SK-N-SH (cell line): ENCODE data around the gene KYAT1. TPM values are rescaled to one million over a fixed set of nuclear protein-coding genes. Genes with fewer than 3 reads are reported as not detected.

Experiments
- CTCF ChIA-PET: fragments of 300-600, 350-600 bp; formaldehyde crosslinking; extraction: SDS; loops from one replicate; lab custom pipeline; 2021; lab: Yijun Ruan, JAX
- POLR2A ChIA-PET: fragments of 350-600 bp; sonication (Branson Sonifier 250); formaldehyde crosslinking; extraction: SDS; loops from one replicate; lab custom pipeline; 2020; ENCODE audit warnings: antibody characterized with exemption, inconsistent platforms; lab: Yijun Ruan, JAX
- DNase-seq: peaks from one replicate; pipeline ENCODE4 v3.0.0; 2012
- H2AFZ ChIP-seq: fragments of 200-600 bp; sonication (generic); 2 replicates; pipeline ENCODE4 v1.8.1; 2016; ENCODE audit warnings: antibody characterized with exemption, mild to moderate bottlenecking, low read depth
- H3F3A ChIP-seq: fragments of 200-600 bp; sonication (generic); replicated peaks from 2 replicates; pipeline ENCODE3; 2016; ENCODE audit warnings: antibody characterized with exemption, mild to moderate bottlenecking; ENCODE audit not compliant: insufficient read depth
- H3K27ac ChIP-seq, 2 experiments: fragments of 200-500 bp in 1 of 2; fragments of 200-600 bp in 1 of 2; sonication (Bioruptor generic) in 1 of 2; sonication (generic), shearing (Covaris generic) in 1 of 2; 2 replicates each; pipeline versions ENCODE4 v1.5.1 to v1.6.1; 2014 to 2016; ENCODE audit warnings: low read depth in 2 of 2, inconsistent platforms in 1 of 2, low read length in 1 of 2, mild to moderate bottlenecking in 1 of 2, mixed read lengths in 1 of 2
- H3K27me3 ChIP-seq: fragments of 200-600 bp; sonication (generic), shearing (Covaris generic); 2 replicates; pipeline ENCODE4 v1.6.1; 2016; ENCODE audit warnings: mixed run types; ENCODE audit not compliant: insufficient read depth
- H3K36me3 ChIP-seq, 2 experiments: fragments of 200-500 bp in 1 of 2; fragments of 200-600 bp in 1 of 2; sonication (Bioruptor generic) in 1 of 2; sonication (generic) in 1 of 2; replicated peaks in 1 of 2; 2 replicates each; pipeline versions ENCODE3 to v1.5.1; 2014 to 2016; ENCODE audit warnings: low read length in 1 of 2, mild to moderate bottlenecking in 1 of 2; ENCODE audit not compliant: insufficient read depth in 2 of 2, control insufficient read depth in 1 of 2
- H3K4me1 ChIP-seq, 2 experiments: fragments of 200-500 bp in 1 of 2; fragments of 200-600 bp in 1 of 2; sonication (Bioruptor generic) in 1 of 2; sonication (generic), shearing (Covaris generic) in 1 of 2; 2 replicates each; pipeline versions ENCODE4 v1.5.1 to v1.6.1; 2014 to 2016; ENCODE audit warnings: low read depth in 1 of 2, low read length in 1 of 2, mixed run types in 1 of 2; ENCODE audit not compliant: insufficient read depth in 2 of 2, control insufficient read depth in 1 of 2
- H3K4me2 ChIP-seq: fragments of 200-600 bp; sonication (generic), shearing (Covaris generic); 2 replicates; pipeline ENCODE4 v1.6.1; 2017; ENCODE audit warnings: mixed run types
- H3K4me3 ChIP-seq, 2 experiments: fragments of 200-500 bp in 1 of 2; fragments of 200-600 bp in 1 of 2; sonication (Bioruptor generic) in 1 of 2; sonication (generic), shearing (Covaris generic) in 1 of 2; 2 replicates each; pipeline versions ENCODE4 v1.5.1 to v1.8.1; 2014 to 2016; ENCODE audit warnings: low read depth in 2 of 2, inconsistent platforms in 1 of 2, low read length in 1 of 2, mild to moderate bottlenecking in 1 of 2, mixed read lengths in 1 of 2, moderate library complexity in 1 of 2
- H3K79me2 ChIP-seq: fragments of 200-600 bp; sonication (generic); 2 replicates; pipeline ENCODE4 v1.8.1; 2017; ENCODE audit warnings: mild to moderate bottlenecking; ENCODE audit not compliant: insufficient read depth
- H3K9ac ChIP-seq: fragments of 200-600 bp; sonication (generic); 2 replicates; pipeline ENCODE4 v1.6.1; 2017; ENCODE audit warnings: mixed run types
- H3K9me2 ChIP-seq: fragments of 200-600 bp; sonication (generic); 2 replicates; pipeline ENCODE4 v1.6.1; 2017; ENCODE audit warnings: mixed run types
- H3K9me3 ChIP-seq: fragments of 200-600 bp; sonication (generic); 2 replicates; pipeline ENCODE4 v1.6.1; 2017; ENCODE audit warnings: mixed run types, mild to moderate bottlenecking, moderate library complexity
- H4K20me1 ChIP-seq: fragments of 200-600 bp; sonication (generic); 2 replicates; pipeline ENCODE4 v1.6.1; 2017; ENCODE audit warnings: mild to moderate bottlenecking, mixed run types; ENCODE audit not compliant: insufficient read depth
- ELF1 ChIP-seq: IDR thresholded peaks from 2 replicates; pipeline ENCODE4 v1.4.0; 2012
- EP300 ChIP-seq, 2 experiments: IDR thresholded peaks; 2 replicates each; pipeline versions ENCODE4 v1.4.0 to v1.6.1; 2012; ENCODE audit warnings: borderline replicate concordance in 1 of 2, low read depth in 1 of 2, low read length in 1 of 2
- FOXM1 ChIP-seq: IDR thresholded peaks from 2 replicates; pipeline ENCODE4 v1.4.0; 2012; ENCODE audit warnings: low read depth, mild to moderate bottlenecking
- GATA2 ChIP-seq: sonication (generic); formaldehyde crosslinking; IDR thresholded peaks from 2 replicates; pipeline ENCODE4 v1.5.0; 2020; ENCODE audit warnings: mild to moderate bottlenecking, missing genetic modification reagents
- JUND ChIP-seq: IDR thresholded peaks from 2 replicates; pipeline ENCODE4 v1.4.0; 2012
- MEF2A ChIP-seq: IDR thresholded peaks from 2 replicates; pipeline ENCODE4 v1.4.0; 2012; ENCODE audit warnings: low read depth, borderline replicate concordance
- NFIC ChIP-seq: IDR thresholded peaks from 2 replicates; pipeline ENCODE4 v1.4.0; 2012; ENCODE audit warnings: borderline replicate concordance
- NRF1 ChIP-seq: IDR thresholded peaks from 2 replicates; pipeline ENCODE4 v1.6.1; 2012; ENCODE audit warnings: low read depth, mild to moderate bottlenecking, low read length
- POLR2AphosphoS5 ChIP-seq: IDR thresholded peaks from 2 replicates; pipeline ENCODE4 v1.6.1; 2012; ENCODE audit warnings: low read depth, low read length
- RAD21 ChIP-seq: IDR thresholded peaks from 2 replicates; pipeline ENCODE4 v1.6.1; 2012; ENCODE audit warnings: mild to moderate bottlenecking, low read length
- RCOR1 ChIP-seq: fragments of 150-350 bp; IDR thresholded peaks from 2 replicates; pipeline ENCODE4 v1.6.1; 2017; ENCODE audit warnings: antibody characterized with exemption, low read length
- TEAD4 ChIP-seq: IDR thresholded peaks from 2 replicates; pipeline ENCODE4 v1.4.0; 2012; ENCODE audit warnings: mild to moderate bottlenecking, borderline replicate concordance; ENCODE audit not compliant: insufficient read depth
- WGBS: methylation state at CpG from one replicate; pipeline ENCODE4 v1.1.6; 2017; ENCODE audit warnings: low lambda C conversion rate; 5-methylcytosine and 5-hydroxymethylcytosine counted together
- polyA plus RNA-seq, 3 experiments: library from polyadenylated mRNA; depleted of rRNA; stranded (reverse); fragments of >200 nt; gene quantifications; 2 replicates each; pipeline ENCODE4 v1.2.3, GENCODE V29; 2012
- TF ChIP-seq, protein P1 (sequence below): fragments of 200-600 bp; sonication (generic); IDR thresholded peaks from 2 replicates; pipeline ENCODE4 v1.6.1; 2017; ENCODE audit warnings: antibody characterized with exemption, mild to moderate bottlenecking, moderate library complexity
- TF ChIP-seq, protein P2 (sequence below): IDR thresholded peaks from 2 replicates; pipeline ENCODE4; 2012
- TF ChIP-seq, protein P3 (sequence below): IDR thresholded peaks from 2 replicates; pipeline ENCODE4 v1.6.1; 2012; ENCODE audit warnings: mild to moderate bottlenecking, low read depth, low read length, moderate library complexity
- TF ChIP-seq, protein P4 (sequence below): fragments of 150-350 bp; IDR thresholded peaks from 2 replicates; pipeline ENCODE4 v1.6.1; 2017; ENCODE audit warnings: antibody characterized with exemption, low read length, low read depth, borderline replicate concordance
- TF ChIP-seq, protein P5 (sequence below): IDR thresholded peaks from 2 replicates; pipeline ENCODE4 v1.4.0; 2012; ENCODE audit warnings: low read depth, borderline replicate concordance
- TF ChIP-seq, protein P6 (sequence below): IDR thresholded peaks from 2 replicates; pipeline ENCODE4 v1.4.0; 2012; ENCODE audit warnings: low read depth, borderline replicate concordance

The KYAT1 gene
- polyA plus RNA-seq, 1 of the 3 experiments (the other 2 are of a cell fraction) = 9.4 TPM

DNA sequence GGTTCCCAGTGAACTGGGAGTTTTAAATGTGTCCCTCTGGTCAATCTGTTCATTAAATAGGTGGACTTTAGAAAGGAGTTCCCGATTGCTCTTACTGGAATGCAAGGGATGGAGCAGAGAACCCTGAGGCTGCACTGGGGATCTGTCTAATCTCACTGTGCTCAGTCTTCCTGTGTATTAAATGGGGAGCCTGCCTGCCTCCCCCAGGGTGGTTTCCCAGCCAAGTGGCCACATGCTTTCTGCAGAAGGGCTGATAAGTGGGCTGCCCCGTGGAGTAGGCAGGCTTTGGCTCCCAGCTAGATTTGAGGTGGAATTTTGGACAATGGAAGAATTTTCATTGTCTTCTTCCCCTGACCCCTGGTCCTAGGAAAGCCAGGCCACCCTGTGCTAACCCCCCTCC, 25.0 kb upstream of the KYAT1 start:
- H3K9ac ChIP-seq = no peak overlapping the region
- TF ChIP-seq RCOR1 (no peak), NRF1 (no peak), POLR2AphosphoS5 (no peak), RAD21 (no peak), GATA2 (no peak), JUND (no peak), TEAD4 (no peak), MEF2A (no peak), EP300 (IDR thresholded peaks at IDR 0.05; ENCODE audit: borderline replicate concordance in 1 of 2, low read depth in 1 of 2, low read length in 1 of 2) (no peak), ELF1 (no peak), NFIC (no peak), FOXM1 (no peak)
- TF ChIP-seq, protein P1, sequence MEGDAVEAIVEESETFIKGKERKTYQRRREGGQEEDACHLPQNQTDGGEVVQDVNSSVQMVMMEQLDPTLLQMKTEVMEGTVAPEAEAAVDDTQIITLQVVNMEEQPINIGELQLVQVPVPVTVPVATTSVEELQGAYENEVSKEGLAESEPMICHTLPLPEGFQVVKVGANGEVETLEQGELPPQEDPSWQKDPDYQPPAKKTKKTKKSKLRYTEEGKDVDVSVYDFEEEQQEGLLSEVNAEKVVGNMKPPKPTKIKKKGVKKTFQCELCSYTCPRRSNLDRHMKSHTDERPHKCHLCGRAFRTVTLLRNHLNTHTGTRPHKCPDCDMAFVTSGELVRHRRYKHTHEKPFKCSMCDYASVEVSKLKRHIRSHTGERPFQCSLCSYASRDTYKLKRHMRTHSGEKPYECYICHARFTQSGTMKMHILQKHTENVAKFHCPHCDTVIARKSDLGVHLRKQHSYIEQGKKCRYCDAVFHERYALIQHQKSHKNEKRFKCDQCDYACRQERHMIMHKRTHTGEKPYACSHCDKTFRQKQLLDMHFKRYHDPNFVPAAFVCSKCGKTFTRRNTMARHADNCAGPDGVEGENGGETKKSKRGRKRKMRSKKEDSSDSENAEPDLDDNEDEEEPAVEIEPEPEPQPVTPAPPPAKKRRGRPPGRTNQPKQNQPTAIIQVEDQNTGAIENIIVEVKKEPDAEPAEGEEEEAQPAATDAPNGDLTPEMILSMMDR = no peak
- TF ChIP-seq, protein P2, sequence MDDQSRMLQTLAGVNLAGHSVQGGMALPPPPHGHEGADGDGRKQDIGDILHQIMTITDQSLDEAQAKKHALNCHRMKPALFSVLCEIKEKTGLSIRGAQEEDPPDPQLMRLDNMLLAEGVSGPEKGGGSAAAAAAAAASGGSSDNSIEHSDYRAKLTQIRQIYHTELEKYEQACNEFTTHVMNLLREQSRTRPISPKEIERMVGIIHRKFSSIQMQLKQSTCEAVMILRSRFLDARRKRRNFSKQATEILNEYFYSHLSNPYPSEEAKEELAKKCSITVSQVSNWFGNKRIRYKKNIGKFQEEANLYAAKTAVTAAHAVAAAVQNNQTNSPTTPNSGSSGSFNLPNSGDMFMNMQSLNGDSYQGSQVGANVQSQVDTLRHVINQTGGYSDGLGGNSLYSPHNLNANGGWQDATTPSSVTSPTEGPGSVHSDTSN = no peak
- TF ChIP-seq, protein P3, sequence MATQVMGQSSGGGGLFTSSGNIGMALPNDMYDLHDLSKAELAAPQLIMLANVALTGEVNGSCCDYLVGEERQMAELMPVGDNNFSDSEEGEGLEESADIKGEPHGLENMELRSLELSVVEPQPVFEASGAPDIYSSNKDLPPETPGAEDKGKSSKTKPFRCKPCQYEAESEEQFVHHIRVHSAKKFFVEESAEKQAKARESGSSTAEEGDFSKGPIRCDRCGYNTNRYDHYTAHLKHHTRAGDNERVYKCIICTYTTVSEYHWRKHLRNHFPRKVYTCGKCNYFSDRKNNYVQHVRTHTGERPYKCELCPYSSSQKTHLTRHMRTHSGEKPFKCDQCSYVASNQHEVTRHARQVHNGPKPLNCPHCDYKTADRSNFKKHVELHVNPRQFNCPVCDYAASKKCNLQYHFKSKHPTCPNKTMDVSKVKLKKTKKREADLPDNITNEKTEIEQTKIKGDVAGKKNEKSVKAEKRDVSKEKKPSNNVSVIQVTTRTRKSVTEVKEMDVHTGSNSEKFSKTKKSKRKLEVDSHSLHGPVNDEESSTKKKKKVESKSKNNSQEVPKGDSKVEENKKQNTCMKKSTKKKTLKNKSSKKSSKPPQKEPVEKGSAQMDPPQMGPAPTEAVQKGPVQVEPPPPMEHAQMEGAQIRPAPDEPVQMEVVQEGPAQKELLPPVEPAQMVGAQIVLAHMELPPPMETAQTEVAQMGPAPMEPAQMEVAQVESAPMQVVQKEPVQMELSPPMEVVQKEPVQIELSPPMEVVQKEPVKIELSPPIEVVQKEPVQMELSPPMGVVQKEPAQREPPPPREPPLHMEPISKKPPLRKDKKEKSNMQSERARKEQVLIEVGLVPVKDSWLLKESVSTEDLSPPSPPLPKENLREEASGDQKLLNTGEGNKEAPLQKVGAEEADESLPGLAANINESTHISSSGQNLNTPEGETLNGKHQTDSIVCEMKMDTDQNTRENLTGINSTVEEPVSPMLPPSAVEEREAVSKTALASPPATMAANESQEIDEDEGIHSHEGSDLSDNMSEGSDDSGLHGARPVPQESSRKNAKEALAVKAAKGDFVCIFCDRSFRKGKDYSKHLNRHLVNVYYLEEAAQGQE = no peak
- TF ChIP-seq, protein P4, sequence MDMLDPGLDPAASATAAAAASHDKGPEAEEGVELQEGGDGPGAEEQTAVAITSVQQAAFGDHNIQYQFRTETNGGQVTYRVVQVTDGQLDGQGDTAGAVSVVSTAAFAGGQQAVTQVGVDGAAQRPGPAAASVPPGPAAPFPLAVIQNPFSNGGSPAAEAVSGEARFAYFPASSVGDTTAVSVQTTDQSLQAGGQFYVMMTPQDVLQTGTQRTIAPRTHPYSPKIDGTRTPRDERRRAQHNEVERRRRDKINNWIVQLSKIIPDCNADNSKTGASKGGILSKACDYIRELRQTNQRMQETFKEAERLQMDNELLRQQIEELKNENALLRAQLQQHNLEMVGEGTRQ = no peak
- TF ChIP-seq, protein P5, sequence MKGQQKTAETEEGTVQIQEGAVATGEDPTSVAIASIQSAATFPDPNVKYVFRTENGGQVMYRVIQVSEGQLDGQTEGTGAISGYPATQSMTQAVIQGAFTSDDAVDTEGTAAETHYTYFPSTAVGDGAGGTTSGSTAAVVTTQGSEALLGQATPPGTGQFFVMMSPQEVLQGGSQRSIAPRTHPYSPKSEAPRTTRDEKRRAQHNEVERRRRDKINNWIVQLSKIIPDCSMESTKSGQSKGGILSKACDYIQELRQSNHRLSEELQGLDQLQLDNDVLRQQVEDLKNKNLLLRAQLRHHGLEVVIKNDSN = no peak
- TF ChIP-seq, protein P6, sequence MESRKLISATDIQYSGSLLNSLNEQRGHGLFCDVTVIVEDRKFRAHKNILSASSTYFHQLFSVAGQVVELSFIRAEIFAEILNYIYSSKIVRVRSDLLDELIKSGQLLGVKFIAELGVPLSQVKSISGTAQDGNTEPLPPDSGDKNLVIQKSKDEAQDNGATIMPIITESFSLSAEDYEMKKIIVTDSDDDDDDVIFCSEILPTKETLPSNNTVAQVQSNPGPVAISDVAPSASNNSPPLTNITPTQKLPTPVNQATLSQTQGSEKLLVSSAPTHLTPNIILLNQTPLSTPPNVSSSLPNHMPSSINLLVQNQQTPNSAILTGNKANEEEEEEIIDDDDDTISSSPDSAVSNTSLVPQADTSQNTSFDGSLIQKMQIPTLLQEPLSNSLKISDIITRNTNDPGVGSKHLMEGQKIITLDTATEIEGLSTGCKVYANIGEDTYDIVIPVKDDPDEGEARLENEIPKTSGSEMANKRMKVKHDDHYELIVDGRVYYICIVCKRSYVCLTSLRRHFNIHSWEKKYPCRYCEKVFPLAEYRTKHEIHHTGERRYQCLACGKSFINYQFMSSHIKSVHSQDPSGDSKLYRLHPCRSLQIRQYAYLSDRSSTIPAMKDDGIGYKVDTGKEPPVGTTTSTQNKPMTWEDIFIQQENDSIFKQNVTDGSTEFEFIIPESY = no peak
- H3F3A ChIP-seq = peaks cover 14% of the 10 kb centered on the region
- peaks cover 9 to 16% of the 10 kb centered on the region in 2 experiments; a peak in 3 of 4 replicates for H3K4me1 ChIP-seq
- no peak for DNase-seq
- 63% methylated on average over 2 of the region's 2 CpGs for WGBS
- peaks cover 13 to 29% of the 10 kb centered on the region in 2 experiments for H3K36me3 ChIP-seq
- peaks cover 45% of the 10 kb centered on the region; the same call in 1 of the 2 replicates for H3K79me2 ChIP-seq
- H3K9me2 ChIP-seq = no peaks in the 10 kb centered on the region
- H3K9me3 ChIP-seq = no peaks in the 10 kb centered on the region
- CTCF ChIA-PET = no interaction called here
- H2AFZ ChIP-seq = no peak overlapping the region
- no peaks in the 10 kb centered on the region for H4K20me1 ChIP-seq
- H3K27ac ChIP-seq = no peak overlapping the region
- POLR2A ChIA-PET = no interaction called here
- H3K4me2 ChIP-seq = no peak overlapping the region
- no peak overlapping the region for H3K4me3 ChIP-seq
- no peaks in the 10 kb centered on the region for H3K27me3 ChIP-seq
